Measurements from ENCODE around the gene EXD1. TPM values are rescaled to one million over a fixed set of nuclear protein-coding genes. Genes with fewer than 3 reads are reported as not detected.

EXD1 gene
- total and polyA plus RNA-seq, 2 experiments from 2014 or later, result 0.07 TPM; not detected in 1

- TF ChIP-seq REST (IDR thresholded peaks at IDR 0.05; ENCODE audit: unreplicated experiment) (no peak), EZH2phosphoT487 (IDR thresholded peaks at IDR 0.05; ENCODE audit: unreplicated experiment) (no peak), JUNB (IDR thresholded peaks at IDR 0.05; ENCODE audit: unreplicated experiment) (no peak), POLR2AphosphoS5 (IDR thresholded peaks at IDR 0.05; ENCODE audit: low read depth) (no peak), ZNF114 (CRISPR knock-in tag; IDR thresholded peaks at IDR 0.05) (no peak), ZNF331 (CRISPR knock-in tag; IDR thresholded peaks at IDR 0.05; ENCODE audit: low read depth) (no peak), CREB1 (CRISPR knock-in tag; IDR thresholded peaks at IDR 0.05; ENCODE audit: low read depth) (no peak), CTCF (conservative IDR thresholded peaks at IDR 0.05; ENCODE audit: low read depth in 2 of 2) (no peak), EZH2 (IDR thresholded peaks at IDR 0.05; ENCODE audit: low read depth, unreplicated experiment) (no peak), STAT1 (IDR thresholded peaks at IDR 0.05; ENCODE audit: unreplicated experiment) (no peak), NANOG (IDR thresholded peaks at IDR 0.05; ENCODE audit: borderline replicate concordance) (no peak)
These were observed 48.3 kb downstream of the EXD1 start (continued) for GRCh38 chr15:41182266-41182665.

- Mint-ChIP-seq H3K27me3 (ENCODE audit: insufficient read depth, low read depth, poor library complexity) (peaks cover 3% of the 10 kb centered on the region), H3K4me3 (no peak overlapping the region), H3K9me3 (no peaks in the 10 kb centered on the region), H3K36me3 (ENCODE audit: low read depth) (no peaks in the 10 kb centered on the region), H3K27ac (no peak overlapping the region), H3K4me1 (peaks cover 11% of the 10 kb centered on the region)
- DNase-seq (ENCODE audit: low spot score) (no peak), ATAC-seq (no peak)
- Histone ChIP-seq H3K27ac (ENCODE audit: low read depth) (no peak overlapping the region), H3K9me2 (ENCODE audit: insufficient read depth) (no peaks in the 10 kb centered on the region), H3K36me3 (ENCODE audit: insufficient read depth) (no peaks in the 10 kb centered on the region), H3K4me3 (no peak overlapping the region), H3K27me3 (ENCODE audit: insufficient read depth) (no peaks in the 10 kb centered on the region), H4K20me1 (replicated peaks; ENCODE audit: insufficient read depth) (no peaks in the 10 kb centered on the region), H3F3A (replicated peaks; ENCODE audit: low read depth) (no peaks in the 10 kb centered on the region), H3K4me2 (no peak overlapping the region), H3K79me2 (replicated peaks; ENCODE audit: insufficient read depth) (no peaks in the 10 kb centered on the region), H3K4me1 (ENCODE audit: insufficient read depth) (peaks cover 10% of the 10 kb centered on the region; the same call in 1 of the 2 replicates), H2AFZ (no peak overlapping the region; the same call in 1 of the 2 replicates)
- TF ChIP-seq POLR2AphosphoS5 (IDR thresholded peaks at IDR 0.05; ENCODE audit: low read depth) (no peak), ZNF462 (CRISPR knock-in tag; IDR thresholded peaks at IDR 0.05) (no peak), ZNF331 (CRISPR knock-in tag; IDR thresholded peaks at IDR 0.05; ENCODE audit: low read depth) (no peak), STAT1 (IDR thresholded peaks at IDR 0.05; ENCODE audit: unreplicated experiment) (no peak), NANOG (IDR thresholded peaks at IDR 0.05; ENCODE audit: borderline replicate concordance) (no peak)
These were observed 50.3 kb downstream of the EXD1 start for GRCh38 chr15:41180206-41180789.

Measured in GM23338 (cell line).